ENCODE measurements around the gene SLC28A1. TPM values are rescaled to one million over a fixed set of nuclear protein-coding genes. Genes with fewer than 3 reads are reported as not detected.

Gene SLC28A1
- total and polyA plus RNA-seq, 2 donors (not counting 1 experiment from before 2014, with no cell fraction given), result not detected

DNA sequence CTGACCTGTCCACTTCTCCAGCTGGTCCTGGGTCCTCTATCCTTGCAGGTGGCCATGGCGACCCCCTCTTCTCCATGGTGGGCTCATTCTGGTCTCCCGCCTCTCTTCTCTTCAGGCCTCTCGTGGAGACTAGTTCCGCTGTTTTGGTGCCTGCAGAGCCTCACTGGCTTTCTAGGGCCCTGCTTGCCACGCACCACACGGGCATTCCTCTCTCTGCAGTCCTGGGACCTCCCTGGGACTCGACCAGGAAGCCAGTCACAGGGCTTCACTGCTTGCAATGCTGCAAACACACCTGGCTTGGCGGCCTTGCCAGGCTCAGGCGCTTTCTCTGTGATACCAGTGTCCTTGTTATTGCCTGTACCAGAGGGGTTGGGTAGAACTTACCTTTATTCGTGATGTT, 9.1 kb downstream of the SLC28A1 start:
- TF ChIP-seq EZH2 (IDR thresholded peaks at IDR 0.05; ENCODE audit: borderline replicate concordance, insufficient read depth, low read depth, low read length, poor library complexity, severe bottlenecking), result no peak
- TF ChIP-seq, protein P1, sequence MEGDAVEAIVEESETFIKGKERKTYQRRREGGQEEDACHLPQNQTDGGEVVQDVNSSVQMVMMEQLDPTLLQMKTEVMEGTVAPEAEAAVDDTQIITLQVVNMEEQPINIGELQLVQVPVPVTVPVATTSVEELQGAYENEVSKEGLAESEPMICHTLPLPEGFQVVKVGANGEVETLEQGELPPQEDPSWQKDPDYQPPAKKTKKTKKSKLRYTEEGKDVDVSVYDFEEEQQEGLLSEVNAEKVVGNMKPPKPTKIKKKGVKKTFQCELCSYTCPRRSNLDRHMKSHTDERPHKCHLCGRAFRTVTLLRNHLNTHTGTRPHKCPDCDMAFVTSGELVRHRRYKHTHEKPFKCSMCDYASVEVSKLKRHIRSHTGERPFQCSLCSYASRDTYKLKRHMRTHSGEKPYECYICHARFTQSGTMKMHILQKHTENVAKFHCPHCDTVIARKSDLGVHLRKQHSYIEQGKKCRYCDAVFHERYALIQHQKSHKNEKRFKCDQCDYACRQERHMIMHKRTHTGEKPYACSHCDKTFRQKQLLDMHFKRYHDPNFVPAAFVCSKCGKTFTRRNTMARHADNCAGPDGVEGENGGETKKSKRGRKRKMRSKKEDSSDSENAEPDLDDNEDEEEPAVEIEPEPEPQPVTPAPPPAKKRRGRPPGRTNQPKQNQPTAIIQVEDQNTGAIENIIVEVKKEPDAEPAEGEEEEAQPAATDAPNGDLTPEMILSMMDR (IDR thresholded peaks at IDR 0.05), result no peak
- Histone ChIP-seq H3K4me1 (ENCODE audit: control insufficient read depth in 2 of 2, insufficient read depth in 2 of 2, low read length in 2 of 2) (no peaks in the 10 kb centered on the region), H3K79me2 (ENCODE audit: control insufficient read depth, insufficient read depth, low read length) (no peaks in the 10 kb centered on the region), H3K36me3 (replicated peaks in 1 of 2; ENCODE audit: control extremely low read depth in 1 of 2, control insufficient read depth in 1 of 2, extremely low read depth in 1 of 2, insufficient read depth in 2 of 2, low read length in 1 of 2) (no peaks in the 10 kb centered on the region), H3K4me3 (ENCODE audit: control extremely low read depth in 1 of 5, extremely low read depth in 1 of 5, insufficient read depth in 1 of 5, low read depth in 2 of 5, low read length in 4 of 5) (no peak overlapping the region), H3K9me3 (ENCODE audit: control extremely low read depth in 1 of 3, control insufficient read depth in 2 of 3, insufficient read depth in 1 of 3, low read length in 2 of 3) (peaks cover 0 to 1% (median 0%) of the 10 kb centered on the region in 3 donors), H3K27me3 (replicated peaks in 1 of 4; ENCODE audit: control extremely low read depth in 1 of 4, control insufficient read depth in 3 of 4, insufficient read depth in 4 of 4, low read length in 3 of 4) (peaks cover 0 to 7% (median 2%) of the 10 kb centered on the region in 4 experiments), H3K4me2 (replicated peaks; ENCODE audit: low read depth, low read length, poor library complexity, severe bottlenecking) (no peak overlapping the region), H2AFZ (ENCODE audit: insufficient read depth, low read depth, low read length, poor library complexity, severe bottlenecking) (no peak overlapping the region), H4K20me1 (ENCODE audit: control insufficient read depth, insufficient read depth, low read length, poor library complexity, severe bottlenecking) (no peaks in the 10 kb centered on the region), H3K9ac (ENCODE audit: low read length) (no peak overlapping the region), H3K27ac (ENCODE audit: low read length in 2 of 2) (no peak overlapping the region)
- POLR2A ChIA-PET, result no interaction called here
- DNase-seq (no peak), ATAC-seq (ENCODE audit: low read depth) (no peak)
- H3K4me3 Mint-ChIP-seq, result no peak overlapping the region
- no peaks in the 10 kb centered on the region for H3K4me1 Mint-ChIP-seq
- H3K9me3 Mint-ChIP-seq (ENCODE audit: insufficient read depth), result no peaks in the 10 kb centered on the region
- peaks cover 33% of the 10 kb centered on the region for H3K27me3 Mint-ChIP-seq
- 93% methylated on average over 8 of the region's 10 CpGs for WGBS (ENCODE audit: insufficient coverage)
- no peak overlapping the region for H3K27ac Mint-ChIP-seq
- intact Hi-C loops (cut with micrococcal nuclease), result no loop called here
- CTCF ChIA-PET, result no interaction called here

GRCh38 chr15:84894736-84895425, 10.4 kb downstream of the SLC28A1 start:
- ChIA-PET POLR2A (no interaction called here), CTCF (no interaction called here)
- ATAC-seq (ENCODE audit: low read depth) (no peak), DNase-seq (no peak)
- Histone ChIP-seq H3K4me2 (replicated peaks; ENCODE audit: low read depth, low read length, poor library complexity, severe bottlenecking) (no peak overlapping the region), H3K36me3 (replicated peaks in 1 of 2; ENCODE audit: control extremely low read depth in 1 of 2, control insufficient read depth in 1 of 2, extremely low read depth in 1 of 2, insufficient read depth in 2 of 2, low read length in 1 of 2) (no peaks in the 10 kb centered on the region), H3K27ac (ENCODE audit: low read length in 2 of 2) (no peak overlapping the region), H3K27me3 (replicated peaks in 1 of 4; ENCODE audit: control extremely low read depth in 1 of 4, control insufficient read depth in 3 of 4, insufficient read depth in 4 of 4, low read length in 3 of 4) (peaks cover 0 to 9% (median 2%) of the 10 kb centered on the region in 4 experiments), H3K4me1 (ENCODE audit: control insufficient read depth in 2 of 2, insufficient read depth in 2 of 2, low read length in 2 of 2) (no peaks in the 10 kb centered on the region), H3K79me2 (ENCODE audit: control insufficient read depth, insufficient read depth, low read length) (no peaks in the 10 kb centered on the region), H4K20me1 (ENCODE audit: control insufficient read depth, insufficient read depth, low read length, poor library complexity, severe bottlenecking) (no peaks in the 10 kb centered on the region), H3K9ac (ENCODE audit: low read length) (no peak overlapping the region), H3K4me3 (ENCODE audit: control extremely low read depth in 1 of 5, extremely low read depth in 1 of 5, insufficient read depth in 1 of 5, low read depth in 2 of 5, low read length in 4 of 5) (no peak overlapping the region), H3K9me3 (ENCODE audit: control extremely low read depth in 1 of 3, control insufficient read depth in 2 of 3, insufficient read depth in 1 of 3, low read length in 2 of 3) (peaks cover 0 to 7% (median 0%) of the 10 kb centered on the region in 3 donors), H2AFZ (ENCODE audit: insufficient read depth, low read depth, low read length, poor library complexity, severe bottlenecking) (no peak overlapping the region)
- H3K4me1 Mint-ChIP-seq, result no peaks in the 10 kb centered on the region
- peaks cover 42% of the 10 kb centered on the region for H3K27me3 Mint-ChIP-seq
- intact Hi-C loops (cut with micrococcal nuclease), result no loop called here
- no peak for TF ChIP-seq EZH2 (IDR thresholded peaks at IDR 0.05; ENCODE audit: borderline replicate concordance, insufficient read depth, low read depth, low read length, poor library complexity, severe bottlenecking)
- TF ChIP-seq, protein P1 (IDR thresholded peaks at IDR 0.05), result no peak
- no peak overlapping the region for H3K27ac Mint-ChIP-seq
- H3K4me3 Mint-ChIP-seq, result no peak overlapping the region
- 86% methylated on average over 11 of the region's 12 CpGs for WGBS (ENCODE audit: insufficient coverage)
- peaks cover 3% of the 10 kb centered on the region for H3K9me3 Mint-ChIP-seq (ENCODE audit: insufficient read depth)

All from B cell (primary cell).